T-helper 1 cell treated with Interleukin-12 subunit alpha and Interleukin-12 subunit beta and Interleukin-4 antibody, amounts not matched to agents 30 μg/mL and 1 μg/mL, for 36 hours (primary cell): ENCODE results near the gene RASGRP2.
A peak's percentile ranks its signal among the peaks of the same experiment; 100 is the strongest.

Experiments
- H3K27ac Mint-ChIP-seq: one replicate; pipeline ENCODE4 v1.8.0; 2021; ENCODE audit warnings: mild to moderate bottlenecking, mixed read lengths
- H3K27me3 Mint-ChIP-seq: one replicate; pipeline ENCODE4 v1.8.0; 2021; ENCODE audit warnings: low read depth, mixed read lengths
- H3K36me3 Mint-ChIP-seq: one replicate; pipeline ENCODE4 v1.8.0; 2021; ENCODE audit warnings: low read depth, mixed read lengths
- H3K4me1 Mint-ChIP-seq: one replicate; pipeline ENCODE4 v1.8.0; 2021; ENCODE audit warnings: low read depth, mixed read lengths
- H3K4me3 Mint-ChIP-seq: one replicate; pipeline ENCODE4 v1.8.0; 2021; ENCODE audit warnings: mild to moderate bottlenecking, moderate library complexity, mixed read lengths
- H3K9me3 Mint-ChIP-seq: one replicate; pipeline ENCODE4 v1.8.0; 2021; ENCODE audit warnings: mixed read lengths

The RASGRP2 gene

DNA sequence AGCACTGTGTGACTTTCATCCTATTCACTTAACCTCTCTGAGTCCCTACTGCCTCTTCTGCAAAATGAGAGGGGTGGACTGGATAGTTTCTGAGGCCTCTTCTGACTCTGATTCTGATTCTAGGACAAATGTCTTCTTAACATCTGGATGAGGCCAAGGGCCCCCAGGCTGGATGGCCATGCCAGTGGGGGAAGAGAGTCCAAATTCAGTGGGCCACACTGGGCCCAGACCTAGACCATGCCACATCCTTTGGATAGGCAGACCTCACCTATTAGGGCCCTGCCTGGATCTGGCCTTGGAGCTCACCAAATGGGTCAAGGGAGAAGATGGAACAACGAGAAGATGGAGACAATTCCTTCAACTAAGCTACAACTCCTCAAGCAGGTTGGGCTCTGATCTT, 45.5 kb downstream of the RASGRP2 start:
- Mint-ChIP-seq H3K27me3 (peaks cover 34% of the 10 kb centered on the region), H3K36me3 (no peaks in the 10 kb centered on the region), H3K9me3 (no peaks in the 10 kb centered on the region), H3K4me3 (no peak overlapping the region), H3K27ac (no peak overlapping the region), H3K4me1 (no peaks in the 10 kb centered on the region)

GRCh38 chr11:64697663-64698375, 46.1 kb downstream of the RASGRP2 start:
- H3K4me3 Mint-ChIP-seq = no peak overlapping the region
- H3K27me3 Mint-ChIP-seq = peaks cover 35% of the 10 kb centered on the region
- no peaks in the 10 kb centered on the region for H3K36me3 Mint-ChIP-seq
- no peaks in the 10 kb centered on the region for H3K9me3 Mint-ChIP-seq
- H3K27ac Mint-ChIP-seq = no peak overlapping the region
- peaks cover 2% of the 10 kb centered on the region for H3K4me1 Mint-ChIP-seq

DNA sequence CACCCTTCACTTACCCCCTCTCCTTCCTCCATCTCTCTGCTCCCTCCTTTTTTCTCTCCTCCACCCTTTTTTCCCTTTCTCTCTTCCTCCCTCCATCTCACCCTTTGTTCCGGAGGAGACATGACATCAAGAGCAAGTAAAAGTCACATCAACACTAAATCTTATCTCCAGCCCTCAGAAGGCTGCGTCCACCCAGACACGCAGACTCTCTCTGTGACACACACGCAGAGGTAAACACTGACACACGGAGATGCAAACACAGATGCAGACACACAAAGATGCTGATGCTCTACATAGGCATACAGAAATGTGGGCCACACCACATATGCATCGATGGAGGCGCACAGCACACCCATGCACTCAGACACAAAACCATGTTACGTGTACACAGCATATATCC, 47.9 kb downstream of the RASGRP2 start:
- H3K36me3 Mint-ChIP-seq = no peaks in the 10 kb centered on the region
- H3K27ac Mint-ChIP-seq = no peak overlapping the region
- peaks cover 5% of the 10 kb centered on the region for H3K4me1 Mint-ChIP-seq
- H3K9me3 Mint-ChIP-seq = no peaks in the 10 kb centered on the region
- no peak overlapping the region for H3K4me3 Mint-ChIP-seq
- peaks cover 53% of the 10 kb centered on the region for H3K27me3 Mint-ChIP-seq

DNA sequence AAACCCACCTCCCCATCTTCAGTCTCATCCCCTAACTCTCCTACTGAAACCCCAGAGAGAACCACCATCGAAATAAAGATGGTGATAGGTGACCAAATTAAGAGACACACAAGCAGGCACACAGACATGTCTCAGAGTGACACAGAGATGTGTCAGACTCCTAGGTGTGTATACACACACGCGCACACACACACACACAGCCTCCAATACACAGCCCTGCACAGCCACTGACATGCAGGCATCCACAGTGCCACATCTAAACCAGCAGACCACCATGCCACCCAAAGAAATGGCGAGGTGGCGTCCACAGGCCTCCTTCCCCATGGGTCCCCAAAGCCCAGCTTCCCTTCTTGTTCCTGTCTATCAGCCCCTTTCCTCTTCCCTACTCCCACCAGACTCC, 48.4 kb downstream of the RASGRP2 start:
- Mint-ChIP-seq H3K36me3 (no peaks in the 10 kb centered on the region), H3K4me3 (no peak overlapping the region), H3K27ac (no peak overlapping the region), H3K27me3 (peaks cover 57% of the 10 kb centered on the region), H3K4me1 (peaks cover 5% of the 10 kb centered on the region), H3K9me3 (no peaks in the 10 kb centered on the region)

GRCh38 chr11:64694821-64695365, 49.0 kb downstream of the RASGRP2 start:
- Mint-ChIP-seq H3K36me3 (no peaks in the 10 kb centered on the region), H3K9me3 (no peaks in the 10 kb centered on the region), H3K4me1 (peaks cover 5% of the 10 kb centered on the region), H3K27ac (no peak overlapping the region), H3K27me3 (peaks cover 51% of the 10 kb centered on the region), H3K4me3 (no peak overlapping the region)

- Mint-ChIP-seq H3K4me3 (no peak overlapping the region), H3K4me1 (peaks cover 5% of the 10 kb centered on the region), H3K27me3 (peaks cover 49% of the 10 kb centered on the region), H3K36me3 (no peaks in the 10 kb centered on the region), H3K27ac (no peak overlapping the region), H3K9me3 (no peaks in the 10 kb centered on the region)
These were observed 49.8 kb downstream of the RASGRP2 start for GRCh38 chr11:64694026-64694755.

- H3K4me1 Mint-ChIP-seq = peaks cover 10% of the 10 kb centered on the region
- peaks cover 49% of the 10 kb centered on the region for H3K27me3 Mint-ChIP-seq
- peak overlapping the region; percentile 30 for H3K4me3 Mint-ChIP-seq
- H3K9me3 Mint-ChIP-seq = no peaks in the 10 kb centered on the region
- H3K27ac Mint-ChIP-seq = no peak overlapping the region
- H3K36me3 Mint-ChIP-seq = no peaks in the 10 kb centered on the region
These were observed 51.1 kb downstream of the RASGRP2 start for GRCh38 chr11:64692764-64693331.

- Mint-ChIP-seq H3K9me3 (no peaks in the 10 kb centered on the region), H3K27me3 (peaks cover 49% of the 10 kb centered on the region), H3K4me1 (peaks cover 10% of the 10 kb centered on the region), H3K36me3 (no peaks in the 10 kb centered on the region), H3K4me3 (no peak overlapping the region), H3K27ac (no peak overlapping the region)
These were observed 52.4 kb downstream of the RASGRP2 start for GRCh38 chr11:64691543-64691942.

DNA sequence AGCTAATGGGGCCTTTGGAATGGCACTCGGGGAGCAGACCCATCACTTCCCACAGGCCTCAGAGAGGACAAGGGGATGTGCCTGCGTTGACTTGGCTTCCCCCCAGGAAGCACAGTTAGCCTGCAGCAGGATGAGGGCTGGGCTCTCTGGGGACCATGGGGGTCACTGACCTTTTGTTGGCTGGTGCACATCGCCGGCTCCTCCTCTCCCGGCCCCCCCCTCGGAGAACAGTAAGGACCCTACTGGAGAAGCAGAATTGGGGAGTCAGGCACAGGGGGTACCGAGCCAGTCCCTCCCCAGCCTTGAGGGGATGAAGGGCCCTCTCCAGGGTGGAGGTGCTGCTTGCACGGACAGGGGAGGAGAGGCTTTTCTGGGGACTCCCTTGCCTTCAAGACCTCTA, 53.7 kb downstream of the RASGRP2 start:
- Mint-ChIP-seq H3K4me1 (peaks cover 10% of the 10 kb centered on the region), H3K27me3 (peaks cover 42% of the 10 kb centered on the region), H3K4me3 (no peak overlapping the region), H3K9me3 (no peaks in the 10 kb centered on the region), H3K27ac (no peak overlapping the region), H3K36me3 (no peaks in the 10 kb centered on the region)

- H3K4me3 Mint-ChIP-seq = peak overlapping the region; percentile 8
- H3K27ac Mint-ChIP-seq = no peak overlapping the region
- H3K36me3 Mint-ChIP-seq = no peaks in the 10 kb centered on the region
- peaks cover 10% of the 10 kb centered on the region for H3K4me1 Mint-ChIP-seq
- H3K9me3 Mint-ChIP-seq = no peaks in the 10 kb centered on the region
- peaks cover 29% of the 10 kb centered on the region for H3K27me3 Mint-ChIP-seq
These were observed 55.4 kb downstream of the RASGRP2 start for GRCh38 chr11:64688534-64688982.

- Mint-ChIP-seq H3K4me3 (no peak overlapping the region), H3K27me3 (peaks cover 22% of the 10 kb centered on the region), H3K36me3 (no peaks in the 10 kb centered on the region), H3K4me1 (peaks cover 9% of the 10 kb centered on the region), H3K9me3 (no peaks in the 10 kb centered on the region), H3K27ac (no peak overlapping the region)
These were observed 56.1 kb downstream of the RASGRP2 start for GRCh38 chr11:64687643-64688533.

DNA sequence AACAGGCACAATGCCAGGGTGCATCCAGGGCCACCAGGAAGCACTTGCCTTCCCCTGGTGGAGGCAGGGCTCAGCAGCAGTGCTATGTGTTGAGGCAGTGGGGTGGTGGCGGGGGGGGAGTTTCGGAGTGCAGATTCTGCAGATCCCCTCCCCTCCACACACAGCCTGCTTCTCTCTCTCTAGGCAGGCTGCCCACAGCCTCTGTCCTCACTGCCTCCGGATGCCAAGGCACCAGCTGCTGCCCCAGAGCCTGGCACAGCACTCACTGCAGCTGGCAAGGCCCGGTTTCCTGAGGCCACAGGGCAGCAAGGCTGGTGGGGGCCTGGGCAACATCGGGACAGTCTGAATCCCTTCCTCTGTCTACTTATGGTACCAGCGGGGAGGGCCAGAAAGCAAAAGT, 56.7 kb downstream of the RASGRP2 start:
- Mint-ChIP-seq H3K27ac (no peak overlapping the region), H3K27me3 (peaks cover 16% of the 10 kb centered on the region), H3K4me1 (peaks cover 5% of the 10 kb centered on the region), H3K4me3 (no peak overlapping the region), H3K36me3 (no peaks in the 10 kb centered on the region), H3K9me3 (no peaks in the 10 kb centered on the region)

DNA sequence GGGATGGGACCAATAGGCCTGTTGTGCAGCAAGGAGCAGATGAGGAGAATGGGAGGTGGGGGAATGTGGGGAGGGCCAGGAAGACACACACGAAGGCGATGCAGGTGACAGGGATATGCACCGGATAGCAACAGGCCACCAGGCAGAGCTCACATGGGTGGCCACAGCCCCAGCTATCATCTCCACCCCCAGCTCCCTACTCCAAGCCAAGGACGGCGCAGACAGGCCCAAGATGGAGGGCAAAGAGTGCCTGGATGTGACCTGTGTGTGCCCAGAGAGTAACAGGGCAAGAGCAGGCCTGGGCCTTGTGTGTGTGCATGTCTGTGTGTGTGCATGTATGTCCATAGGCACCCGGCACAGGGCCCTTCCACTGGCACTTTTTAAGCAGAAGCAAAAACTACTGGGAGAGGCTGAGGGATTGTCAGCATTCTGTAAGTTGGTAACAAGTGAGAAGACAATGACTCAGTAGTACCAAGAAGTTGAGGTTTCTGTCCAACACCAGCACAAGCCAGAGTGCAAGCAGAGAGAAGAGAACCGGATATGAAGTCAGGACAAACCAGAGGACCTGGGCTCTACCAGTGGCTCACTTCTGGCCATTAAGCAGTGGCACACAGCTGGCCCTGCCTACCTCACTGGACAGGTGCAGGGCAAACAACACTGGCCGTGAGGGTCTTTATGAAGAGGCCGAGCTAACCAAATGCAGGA, 57.3 kb downstream of the RASGRP2 start:
- peaks cover 12% of the 10 kb centered on the region for H3K27me3 Mint-ChIP-seq
- H3K27ac Mint-ChIP-seq = peak overlapping the region; percentile 21
- no peaks in the 10 kb centered on the region for H3K9me3 Mint-ChIP-seq
- no peaks in the 10 kb centered on the region for H3K36me3 Mint-ChIP-seq
- H3K4me3 Mint-ChIP-seq = no peak overlapping the region
- peaks cover 5% of the 10 kb centered on the region for H3K4me1 Mint-ChIP-seq
